Activated T-helper 2 cell treated with anti-CD3 and anti-CD28 coated beads, Interferon-gamma antibody, Interleukin-2, Interleukin-4, amounts not matched to agents 10 μg/mL and 5 μg/mL and 100 μg/mL, durations not matched to agents 14 hours and 24 hours and 36 hours (primary cell): Measurements from ENCODE around the gene TTC13. TPM values are rescaled to one million over a fixed set of nuclear protein-coding genes. Genes with fewer than 3 reads are reported as not detected.

Experiments
- DNase-seq: peaks from one replicate; pipeline ENCODE4 v3.0.0; 2021; ENCODE audit warnings: low spot score
- H3K27ac Mint-ChIP-seq: one replicate; pipeline ENCODE4 v1.8.0; 2021; ENCODE audit warnings: mixed read lengths
- H3K27me3 Mint-ChIP-seq: one replicate; pipeline ENCODE4 v1.8.0; 2021; ENCODE audit warnings: low read depth, mixed read lengths
- H3K36me3 Mint-ChIP-seq: one replicate; pipeline ENCODE4 v1.8.0; 2021; ENCODE audit warnings: low read depth, mixed read lengths
- H3K4me1 Mint-ChIP-seq: one replicate; pipeline ENCODE4 v1.8.0; 2021; ENCODE audit warnings: low read depth, mixed read lengths
- H3K4me3 Mint-ChIP-seq: one replicate; pipeline ENCODE4 v1.8.0; 2021; ENCODE audit warnings: low read depth, mild to moderate bottlenecking, moderate library complexity, mixed read lengths
- H3K9me3 Mint-ChIP-seq: one replicate; pipeline ENCODE4 v1.8.0; 2021; ENCODE audit warnings: mixed read lengths
- intact Hi-C: fragments of 100-400 bp; cut with micrococcal nuclease; formaldehyde crosslinking; loops from one replicate; pipeline ENCODE4 v1.15.1; 2023
- total RNA-seq: library from RNA; stranded (reverse); gene quantifications from 2 replicates; pipeline ENCODE4 v1.2.3, GENCODE V29; 2022

The TTC13 gene
- total RNA-seq, 1 donor from 2014 or later, result 17.7 TPM

- no peak overlapping the region for H3K27ac Mint-ChIP-seq
- H3K27me3 Mint-ChIP-seq, result peaks cover 6% of the 10 kb centered on the region
- H3K36me3 Mint-ChIP-seq, result no peaks in the 10 kb centered on the region
- no peaks in the 10 kb centered on the region for H3K9me3 Mint-ChIP-seq
- H3K4me1 Mint-ChIP-seq, result no peaks in the 10 kb centered on the region
- no peak for DNase-seq
- no peak overlapping the region for H3K4me3 Mint-ChIP-seq
- intact Hi-C loops, result no loop called here
These were observed 84.6 kb downstream of the TTC13 start for GRCh38 chr1:230894032-230894431.

GRCh38 chr1:230892018-230892491 lies 86.6 kb downstream of the TTC13 start:
- no peak for DNase-seq
- H3K9me3 Mint-ChIP-seq, result no peaks in the 10 kb centered on the region
- H3K36me3 Mint-ChIP-seq, result no peaks in the 10 kb centered on the region
- H3K4me3 Mint-ChIP-seq, result no peak overlapping the region
- H3K4me1 Mint-ChIP-seq, result no peaks in the 10 kb centered on the region
- intact Hi-C loops, result no loop called here
- peaks cover 6% of the 10 kb centered on the region for H3K27me3 Mint-ChIP-seq
- H3K27ac Mint-ChIP-seq, result no peak overlapping the region

- Mint-ChIP-seq H3K9me3 (no peaks in the 10 kb centered on the region), H3K4me3 (no peak overlapping the region), H3K27me3 (peaks cover 6% of the 10 kb centered on the region), H3K4me1 (no peaks in the 10 kb centered on the region), H3K36me3 (no peaks in the 10 kb centered on the region), H3K27ac (no peak overlapping the region)
- DNase-seq, result no peak
- intact Hi-C loops, result no loop called here
These were observed 87.2 kb downstream of the TTC13 start for GRCh38 chr1:230891413-230891812.

- Mint-ChIP-seq H3K36me3 (no peaks in the 10 kb centered on the region), H3K9me3 (peaks cover 8% of the 10 kb centered on the region), H3K27me3 (peaks cover 23% of the 10 kb centered on the region), H3K4me1 (no peaks in the 10 kb centered on the region), H3K4me3 (no peak overlapping the region), H3K27ac (no peak overlapping the region)
- no peak for DNase-seq
- intact Hi-C loops, result no loop called here
These were observed 94.0 kb downstream of the TTC13 start for GRCh38 chr1:230884646-230885045.

- DNase-seq, result no peak
- Mint-ChIP-seq H3K27me3 (peaks cover 29% of the 10 kb centered on the region), H3K36me3 (no peaks in the 10 kb centered on the region), H3K4me3 (no peak overlapping the region), H3K27ac (no peak overlapping the region), H3K4me1 (no peaks in the 10 kb centered on the region), H3K9me3 (peaks cover 8% of the 10 kb centered on the region)
- intact Hi-C loops, result no loop called here
These were observed 94.7 kb downstream of the TTC13 start for GRCh38 chr1:230883967-230884366.

- peaks cover 42% of the 10 kb centered on the region for H3K27me3 Mint-ChIP-seq
- DNase-seq, result no peak
- peaks cover 5% of the 10 kb centered on the region for H3K9me3 Mint-ChIP-seq
- H3K4me3 Mint-ChIP-seq, result no peak overlapping the region
- no peaks in the 10 kb centered on the region for H3K36me3 Mint-ChIP-seq
- H3K27ac Mint-ChIP-seq, result no peak overlapping the region
- intact Hi-C loops, result no loop called here
- H3K4me1 Mint-ChIP-seq, result no peaks in the 10 kb centered on the region
These were observed 98.9 kb downstream of the TTC13 start for GRCh38 chr1:230879778-230880177.

- Mint-ChIP-seq H3K27ac (no peak overlapping the region), H3K27me3 (peaks cover 39% of the 10 kb centered on the region), H3K4me1 (no peaks in the 10 kb centered on the region), H3K4me3 (no peak overlapping the region), H3K9me3 (no peaks in the 10 kb centered on the region), H3K36me3 (no peaks in the 10 kb centered on the region)
- DNase-seq, result no peak
- intact Hi-C loops, result no loop called here
These were observed 100.1 kb downstream of the TTC13 start for GRCh38 chr1:230878591-230878990.

- Mint-ChIP-seq H3K27ac (no peak overlapping the region), H3K4me1 (no peaks in the 10 kb centered on the region), H3K36me3 (no peaks in the 10 kb centered on the region), H3K4me3 (no peak overlapping the region), H3K9me3 (no peaks in the 10 kb centered on the region), H3K27me3 (peaks cover 39% of the 10 kb centered on the region)
- DNase-seq, result no peak
- intact Hi-C loops, result no loop called here
These were observed 100.6 kb downstream of the TTC13 start for GRCh38 chr1:230877924-230878590.

- no peak overlapping the region for H3K4me3 Mint-ChIP-seq
- H3K9me3 Mint-ChIP-seq, result no peaks in the 10 kb centered on the region
- intact Hi-C loops, result no loop called here
- no peak for DNase-seq
- H3K27me3 Mint-ChIP-seq, result peaks cover 39% of the 10 kb centered on the region
- H3K27ac Mint-ChIP-seq, result no peak overlapping the region
- H3K36me3 Mint-ChIP-seq, result no peaks in the 10 kb centered on the region
- H3K4me1 Mint-ChIP-seq, result no peaks in the 10 kb centered on the region
These were observed 101.3 kb downstream of the TTC13 start for GRCh38 chr1:230877146-230877923.

- Mint-ChIP-seq H3K27ac (no peak overlapping the region), H3K27me3 (peaks cover 42% of the 10 kb centered on the region), H3K36me3 (no peaks in the 10 kb centered on the region), H3K4me1 (no peaks in the 10 kb centered on the region), H3K4me3 (no peak overlapping the region), H3K9me3 (no peaks in the 10 kb centered on the region)
- no peak for DNase-seq
- intact Hi-C loops, result no loop called here
These were observed 102.0 kb downstream of the TTC13 start for GRCh38 chr1:230876660-230877059.

GRCh38 chr1:230875370-230875769 lies 103.3 kb downstream of the TTC13 start:
- no peak overlapping the region for H3K4me3 Mint-ChIP-seq
- H3K36me3 Mint-ChIP-seq, result no peaks in the 10 kb centered on the region
- no peak for DNase-seq
- H3K9me3 Mint-ChIP-seq, result no peaks in the 10 kb centered on the region
- H3K4me1 Mint-ChIP-seq, result no peaks in the 10 kb centered on the region
- peaks cover 36% of the 10 kb centered on the region for H3K27me3 Mint-ChIP-seq
- intact Hi-C loops, result no loop called here
- no peak overlapping the region for H3K27ac Mint-ChIP-seq

- no peak for DNase-seq
- no peak overlapping the region for H3K27ac Mint-ChIP-seq
- peaks cover 35% of the 10 kb centered on the region for H3K27me3 Mint-ChIP-seq
- no peak overlapping the region for H3K4me3 Mint-ChIP-seq
- H3K36me3 Mint-ChIP-seq, result no peaks in the 10 kb centered on the region
- peaks cover 15% of the 10 kb centered on the region for H3K4me1 Mint-ChIP-seq
- intact Hi-C loops, result no loop called here
- H3K9me3 Mint-ChIP-seq, result no peaks in the 10 kb centered on the region
These were observed 107.7 kb downstream of the TTC13 start for GRCh38 chr1:230870916-230871315.

- Mint-ChIP-seq H3K9me3 (no peaks in the 10 kb centered on the region), H3K27me3 (peaks cover 31% of the 10 kb centered on the region), H3K27ac (no peak overlapping the region), H3K4me3 (peak overlapping the region; percentile 47), H3K36me3 (no peaks in the 10 kb centered on the region), H3K4me1 (peaks cover 15% of the 10 kb centered on the region)
- intact Hi-C loops, result loop anchor here (2.0 to 5.0 kb wide), 4 partner anchors 109 to 468 kb away; partner anchors contain the start of genes ARV1, COG2, EXOC8 and FAM89A
- no peak for DNase-seq
These were observed 109.2 kb downstream of the TTC13 start for GRCh38 chr1:230869500-230869899.
